Fibroblast of lung (primary cell): Measurements from ENCODE around the gene TAF10. TPM values are rescaled to one million over a fixed set of nuclear protein-coding genes. Genes with fewer than 3 reads are reported as not detected.
A peak's percentile ranks its signal among the peaks of the same experiment; 100 is the strongest.

Source experiments
- DNase-seq, 2 donors: peaks; one replicate each; pipeline versions ENCODE4 v3.0.0 to v3.0.0-alpha.2; 2010; ENCODE audit warnings: low read depth in 2 of 2
- H2AFZ ChIP-seq: 2 replicates; pipeline ENCODE4 v1.5.1; 2012; ENCODE audit warnings: low read length, control low read depth, inconsistent platforms
- H3K27ac ChIP-seq: 2 replicates; pipeline ENCODE4 v1.5.1; 2011; ENCODE audit warnings: low read length, control low read depth; ENCODE audit not compliant: insufficient read depth
- H3K27me3 ChIP-seq: 2 replicates; pipeline ENCODE4 v1.5.1; 2011; ENCODE audit warnings: mild to moderate bottlenecking, low read length; ENCODE audit not compliant: control insufficient read depth, insufficient read depth
- H3K36me3 ChIP-seq: 2 replicates; pipeline ENCODE4 v1.5.1; 2011; ENCODE audit warnings: low read length; ENCODE audit not compliant: control insufficient read depth, insufficient read depth
- H3K4me1 ChIP-seq: 2 replicates; pipeline ENCODE4 v1.5.1; 2011; ENCODE audit warnings: low read length; ENCODE audit not compliant: control insufficient read depth, insufficient read depth; ENCODE audit errors: extremely low read depth
- H3K4me2 ChIP-seq: 2 replicates; pipeline ENCODE4 v1.5.1; 2011; ENCODE audit warnings: low read length, control low read depth; ENCODE audit not compliant: insufficient read depth; ENCODE audit errors: extremely low read depth
- H3K4me3 ChIP-seq, 4 experiments: fragments of 200-600 bp in 1 of 4; sonication (generic) in 1 of 4; replicated peaks in 1 of 4; 2 replicates each; pipeline ENCODE4 v1.5.1; 2011 to 2016; ENCODE audit warnings: low read length in 4 of 4, low read depth in 3 of 4, mild to moderate bottlenecking in 3 of 4, control low read depth in 2 of 4, inconsistent platforms in 1 of 4, mixed read lengths in 1 of 4; ENCODE audit not compliant: insufficient read depth in 1 of 4; ENCODE audit errors: control extremely low read depth in 1 of 4
- H3K79me2 ChIP-seq: 2 replicates; pipeline ENCODE4 v1.5.1; 2012; ENCODE audit warnings: mild to moderate bottlenecking, low read length, inconsistent platforms; ENCODE audit not compliant: control insufficient read depth, insufficient read depth
- H3K9ac ChIP-seq: 2 replicates; pipeline ENCODE4 v1.5.1; 2011; ENCODE audit warnings: mild to moderate bottlenecking, low read length, control low read depth; ENCODE audit not compliant: insufficient read depth
- H3K9me3 ChIP-seq: 2 replicates; pipeline ENCODE4 v1.5.1; 2012; ENCODE audit warnings: low read depth, low read length; ENCODE audit not compliant: control insufficient read depth, insufficient read depth
- H4K20me1 ChIP-seq: 2 replicates; pipeline ENCODE4 v1.5.1; 2011; ENCODE audit warnings: low read length; ENCODE audit not compliant: control insufficient read depth, insufficient read depth; ENCODE audit errors: extremely low read depth
- CTCF ChIP-seq, 2 donors: IDR thresholded peaks in 1 of 2; conservative IDR thresholded peaks in 1 of 2; 1 replicate in 1 of 2; 2 replicates in 1 of 2; pipeline ENCODE4 v1.5.1; 2011 to 2012; ENCODE audit warnings: low read length in 2 of 2, control low read depth in 1 of 2, inconsistent platforms in 1 of 2, low read depth in 1 of 2, mild to moderate bottlenecking in 1 of 2
- EZH2 ChIP-seq: IDR thresholded peaks from 2 replicates; pipeline ENCODE4 v1.5.1; 2012; ENCODE audit warnings: low read length, control low read depth, mild to moderate bottlenecking; ENCODE audit errors: missing control alignments
- polyA plus RNA-seq, 2 donors: library from polyadenylated mRNA; depleted of rRNA in 1 of 2; stranded (reverse) in 1 of 2; unstranded in 1 of 2; fragments of >200 nt; gene quantifications; 2 replicates each; pipeline ENCODE4 v1.2.1, GENCODE V29; 2011 to 2012; ENCODE audit warnings: missing spikeins in 1 of 2
- total RNA-seq: library from RNA; depleted of rRNA; stranded (reverse); fragments of >200 nt; gene quantifications from 2 replicates; pipeline ENCODE4 v1.2.1, GENCODE V29; 2014

Gene TAF10
- total and polyA plus RNA-seq, 2 donors (not counting 1 experiment from before 2014, with no cell fraction given), result 77.8 to 142 TPM

- Histone ChIP-seq H3K27ac (no peak within 1 kb of the TSS), H3K4me2 (peak within 1 kb of the TSS; percentile 69), H3K27me3 (peaks cover 33% of the 10 kb centered on the region), H3K4me3 (peak within 1 kb of the TSS; percentile 10 to 55 (median 45)), H3K4me1 (no peaks in the 10 kb centered on the region), H2AFZ (peak within 1 kb of the TSS; percentile 41), H3K36me3 (no peaks in the 10 kb centered on the region), H3K9ac (peak within 1 kb of the TSS; percentile 28), H4K20me1 (no peaks in the 10 kb centered on the region), H3K9me3 (no peaks in the 10 kb centered on the region), H3K79me2 (no peaks in the 10 kb centered on the region)
- no peak for TF ChIP-seq CTCF (conservative IDR thresholded peaks at IDR 0.05 in 1 of 2, IDR thresholded peaks at IDR 0.05 in 1 of 2; ENCODE audit: low read depth in 1 of 2, low read length in 2 of 2)
- peak; percentile 94 for TF ChIP-seq EZH2
- no peak for DNase-seq
These were observed 44.0 kb upstream of the TAF10 start, which contains the start of gene DCHS1 for GRCh38 chr11:6655790-6656583. Gene DCHS1 (minus strand): TSS chr11:6655809. CDS start chr11:6641613, 14,196 bp downstream.

- Histone ChIP-seq H3K79me2 (no peaks in the 10 kb centered on the region), H3K27me3 (peaks cover 36% of the 10 kb centered on the region), H3K36me3 (no peaks in the 10 kb centered on the region), H3K4me1 (no peaks in the 10 kb centered on the region), H3K4me3 (peak overlapping the region in 3 of 4 experiments; percentile 33 to 53 (median 52)), H3K27ac (no peak overlapping the region), H2AFZ (peak overlapping the region; percentile 36), H3K9ac (peak overlapping the region; percentile 28), H4K20me1 (no peaks in the 10 kb centered on the region), H3K4me2 (peak overlapping the region; percentile 69), H3K9me3 (no peaks in the 10 kb centered on the region)
- TF ChIP-seq CTCF (conservative IDR thresholded peaks at IDR 0.05 in 1 of 2, IDR thresholded peaks at IDR 0.05 in 1 of 2; ENCODE audit: low read depth in 1 of 2, low read length in 2 of 2) (no peak), EZH2 (peak; percentile 92)
- DNase-seq, result no peak
These were observed 43.2 kb upstream of the TAF10 start for GRCh38 chr11:6655020-6655789.
